Hepatocyte (in vitro differentiated cells): ENCODE results near the gene AP4E1.

Experiments used
- CTCF ChIP-seq: fragments of 200-600 bp; sonication (generic); IDR thresholded peaks from 2 replicates; pipeline ENCODE4 v1.5.1; 2016; ENCODE audit warnings: antibody characterized with exemption, mild to moderate bottlenecking; ENCODE audit not compliant: poor library complexity
- EZH2 ChIP-seq: fragments of 200-600 bp; sonication (generic); IDR thresholded peaks from 2 replicates; pipeline ENCODE4 v1.6.1; 2016; ENCODE audit warnings: antibody characterized with exemption, mild to moderate bottlenecking, borderline replicate concordance
- EZH2phosphoT487 ChIP-seq: fragments of 200-600 bp; sonication (generic); IDR thresholded peaks from one replicate; pipeline ENCODE4 v1.6.1; 2018; ENCODE audit warnings: antibody characterized with exemption, mild to moderate bottlenecking, low read depth, moderate library complexity; ENCODE audit not compliant: unreplicated experiment, severe bottlenecking

GRCh38 chr15:50971542-50971941, 63.1 kb downstream of the AP4E1 start:
- TF ChIP-seq CTCF (no peak), EZH2phosphoT487 (no peak), EZH2 (no peak)
